Activated CD4-positive, alpha-beta memory T cell treated with anti-CD3 and anti-CD28 coated beads, Interleukin-2, amount 10 ng/mL, durations not matched to agents 7 days and 5 days (primary cell): ENCODE measurements around the gene RBM5. TPM values are rescaled to one million over a fixed set of nuclear protein-coding genes. Genes with fewer than 3 reads are reported as not detected.

ENCODE experiments used
- CTCF ChIA-PET: fragments of 350-600 bp; sonication (Branson Sonifier 250); formaldehyde crosslinking; loops from one replicate; lab custom pipeline; 2021; ENCODE audit warnings: antibody characterized with exemption, inconsistent platforms; lab: Charles Lee
- POLR2A ChIA-PET: fragments of 350-600 bp; sonication (Branson Sonifier 250); formaldehyde crosslinking; loops from one replicate; lab custom pipeline; 2021; ENCODE audit warnings: antibody characterized with exemption; lab: Charles Lee
- DNase-seq: peaks from one replicate; pipeline ENCODE4 v3.0.0-alpha.2; 2020
- H3K27ac Mint-ChIP-seq: one replicate; pipeline ENCODE4 v1.8.0; 2021; ENCODE audit warnings: mild to moderate bottlenecking, mixed read lengths
- H3K27me3 Mint-ChIP-seq: one replicate; pipeline ENCODE4 v1.8.0; 2021; ENCODE audit warnings: mixed read lengths
- H3K36me3 Mint-ChIP-seq: one replicate; pipeline ENCODE4 v1.8.0; 2021; ENCODE audit warnings: low read depth, mixed read lengths
- H3K4me1 Mint-ChIP-seq: one replicate; pipeline ENCODE4 v1.8.0; 2021; ENCODE audit warnings: mixed read lengths
- H3K4me3 Mint-ChIP-seq: one replicate; pipeline ENCODE4 v1.8.0; 2021; ENCODE audit warnings: mild to moderate bottlenecking, mixed read lengths
- H3K9me3 Mint-ChIP-seq: one replicate; pipeline ENCODE4 v1.8.0; 2021; ENCODE audit warnings: mixed read lengths
- total RNA-seq, 2 experiments: library from RNA; stranded (reverse); gene quantifications; one replicate each; pipeline ENCODE4 v1.2.3, GENCODE V29; 2021

The RBM5 gene
- total RNA-seq, 2 experiments from 2014 or later, result 157 to 169 TPM

DNA sequence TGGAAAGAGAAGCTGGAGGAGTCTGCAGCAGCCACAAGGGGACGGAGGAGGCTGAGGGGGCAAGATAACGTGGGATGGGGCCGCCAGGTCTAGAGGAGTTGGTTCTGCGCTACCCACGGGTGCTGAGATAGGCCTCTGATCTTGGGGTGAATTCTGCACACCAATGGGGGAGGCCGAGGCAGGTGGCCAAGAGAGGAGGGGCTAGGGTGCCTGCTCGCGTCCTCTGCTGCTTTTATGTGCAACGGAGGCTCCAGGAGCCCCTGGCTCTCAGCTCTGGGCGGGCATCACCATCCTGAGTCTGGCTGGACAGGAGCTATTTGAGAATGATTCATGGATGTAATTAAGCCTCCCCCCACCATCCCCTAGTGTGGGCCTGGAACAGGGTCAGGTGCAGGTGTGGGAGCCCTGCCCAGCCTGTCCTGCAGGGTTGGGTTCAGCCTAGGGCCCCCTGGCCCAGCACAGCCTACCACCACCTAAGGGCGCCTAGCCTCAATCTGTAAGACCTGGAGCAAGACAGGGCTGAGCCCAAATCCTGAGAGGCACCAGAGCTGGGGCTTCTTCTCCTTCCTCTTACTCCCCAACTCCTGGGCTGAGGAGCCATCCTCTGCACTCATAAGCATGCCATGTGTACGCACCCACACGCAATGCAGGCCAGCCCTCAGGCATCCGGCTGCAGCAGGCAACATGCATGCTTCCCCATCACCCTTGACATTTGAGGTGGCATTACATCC is 34.1 kb downstream of the RBM5 start:
- Mint-ChIP-seq H3K27me3 (no peaks in the 10 kb centered on the region), H3K36me3 (peaks cover 20% of the 10 kb centered on the region), H3K4me3 (no peak overlapping the region), H3K4me1 (no peaks in the 10 kb centered on the region), H3K9me3 (no peaks in the 10 kb centered on the region), H3K27ac (no peak overlapping the region)
- ChIA-PET CTCF (interaction anchor here (1.0 to 1.5 kb wide), 6 partner anchors 9 to 149 kb away, joined by 3 to 4 read pairs (median 3); no protein-coding TSS in a partner anchor), POLR2A (interaction anchor here (0.5 to 2.0 kb wide), 4 partner anchors 11 to 131 kb away, joined by 3 to 6 read pairs (median 3); no protein-coding TSS in a partner anchor)
- no peak for DNase-seq

DNA sequence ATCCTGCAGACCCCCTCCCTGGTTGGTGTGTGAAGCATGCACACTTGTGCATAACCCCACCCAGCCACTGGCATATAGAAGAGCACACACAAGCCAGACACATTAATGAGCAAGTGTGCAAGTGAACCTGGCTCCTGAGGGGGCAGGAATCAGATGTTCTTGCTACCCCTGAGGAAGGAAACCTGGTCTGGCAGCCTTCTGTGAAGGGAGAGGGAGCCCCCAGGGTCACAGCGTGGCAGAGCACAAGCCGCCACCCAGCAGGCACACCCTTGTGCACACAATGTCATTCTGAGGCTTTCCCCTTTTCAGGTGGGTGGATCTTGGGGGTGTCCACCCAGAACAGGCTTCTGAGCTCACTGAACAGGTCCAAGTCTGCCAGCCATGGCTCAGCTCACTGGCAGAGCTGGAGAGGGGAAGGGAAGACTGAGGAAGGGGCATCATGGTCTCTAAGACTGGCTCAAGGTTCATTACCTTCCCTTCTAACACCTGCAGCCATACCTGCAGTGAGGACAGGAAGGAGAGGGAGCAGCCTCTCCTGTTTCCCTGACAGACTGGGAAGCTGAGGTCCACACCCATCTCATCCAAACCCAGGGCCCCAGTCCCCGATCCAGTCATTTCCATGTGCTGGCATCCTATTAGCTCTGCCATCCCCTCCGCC is 34.8 kb downstream of the RBM5 start:
- Mint-ChIP-seq H3K27me3 (no peaks in the 10 kb centered on the region), H3K9me3 (no peaks in the 10 kb centered on the region), H3K27ac (no peak overlapping the region), H3K4me3 (no peak overlapping the region), H3K36me3 (peaks cover 13% of the 10 kb centered on the region), H3K4me1 (no peaks in the 10 kb centered on the region)
- POLR2A ChIA-PET, result interaction anchor here (0.5 to 2.0 kb wide), 3 partner anchors 18 to 132 kb away, joined by 3 to 6 read pairs (median 3); no protein-coding TSS in a partner anchor
- DNase-seq, result no peak
- CTCF ChIA-PET, result interaction anchor here (0.5 to 1.5 kb wide), 4 partner anchors 11 to 102 kb away, joined by 3 to 4 read pairs (median 4); no protein-coding TSS in a partner anchor

DNA sequence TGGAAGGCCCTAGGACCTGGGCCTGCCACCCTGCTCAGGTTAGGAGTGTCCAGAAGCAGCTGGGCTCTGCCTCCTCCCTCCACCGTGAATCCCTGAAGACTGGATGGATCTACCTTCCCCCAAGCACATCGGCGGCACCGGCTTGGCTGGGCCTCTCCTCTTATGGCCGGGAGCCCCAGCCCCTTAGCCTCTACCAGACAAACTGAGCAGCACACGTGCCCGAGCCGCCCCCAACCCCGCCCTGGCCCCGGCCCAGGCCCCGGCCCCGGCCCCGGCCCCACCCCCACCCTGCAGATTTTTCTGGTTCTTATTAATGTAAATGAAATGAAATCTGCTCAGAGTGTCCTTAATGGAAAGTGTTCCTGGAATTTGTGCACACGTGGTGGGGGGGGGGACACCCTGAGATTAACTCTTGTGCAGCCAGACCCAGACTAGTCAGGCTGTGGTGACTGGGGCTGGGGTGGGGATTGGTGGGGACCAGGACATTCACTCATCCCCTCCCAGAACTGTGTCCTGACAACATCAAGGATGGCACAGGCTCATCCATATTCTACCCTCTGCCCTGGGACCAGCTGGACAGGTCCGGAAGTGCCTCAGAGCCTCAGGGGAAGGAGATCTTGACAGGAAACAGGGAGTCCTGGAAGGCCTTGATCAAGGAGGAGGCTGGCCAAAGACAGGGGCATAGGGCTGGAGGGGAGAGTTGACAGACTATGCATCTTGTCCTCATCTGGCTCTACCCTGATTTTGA is 35.5 kb downstream of the RBM5 start:
- Mint-ChIP-seq H3K36me3 (peaks cover 8% of the 10 kb centered on the region), H3K9me3 (no peaks in the 10 kb centered on the region), H3K4me1 (no peaks in the 10 kb centered on the region), H3K27ac (no peak overlapping the region), H3K27me3 (no peaks in the 10 kb centered on the region), H3K4me3 (no peak overlapping the region)
- ChIA-PET CTCF (interaction anchor here (0.5 kb wide), 1 partner anchor 87 kb away, joined by 3 read pairs; no protein-coding TSS in a partner anchor), POLR2A (interaction anchor here (1.2 to 2.0 kb wide), 2 partner anchors 17 to 122 kb away, joined by 3 to 6 read pairs; no protein-coding TSS in a partner anchor)
- no peak for DNase-seq

DNA sequence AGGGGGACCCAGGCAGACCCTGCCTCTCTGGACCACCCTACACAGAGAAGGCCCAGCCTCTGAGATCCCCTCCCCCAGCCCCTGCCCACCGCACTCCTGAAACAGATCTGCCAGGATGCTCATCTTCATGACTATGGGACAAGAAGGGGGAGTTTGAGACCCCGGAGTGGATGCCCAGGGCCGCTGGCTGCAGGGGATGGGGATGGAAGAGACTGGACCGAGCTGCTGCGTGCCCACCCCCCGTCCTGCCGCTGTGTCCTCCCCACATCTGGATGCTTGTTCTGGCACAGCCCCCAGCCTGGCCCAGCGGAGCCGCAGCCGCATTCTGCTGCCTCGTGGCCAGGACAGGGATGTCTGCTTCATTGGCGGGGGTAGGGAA is 36.1 kb downstream of the RBM5 start:
- H3K27me3 Mint-ChIP-seq, result no peaks in the 10 kb centered on the region
- no peak overlapping the region for H3K4me3 Mint-ChIP-seq
- ChIA-PET CTCF (no interaction called here), POLR2A (interaction anchor here (1.2 kb wide), 1 partner anchor 16 kb away, joined by 3 read pairs; no protein-coding TSS in a partner anchor)
- no peak for DNase-seq
- H3K9me3 Mint-ChIP-seq, result no peaks in the 10 kb centered on the region
- no peaks in the 10 kb centered on the region for H3K4me1 Mint-ChIP-seq
- H3K36me3 Mint-ChIP-seq, result peaks cover 7% of the 10 kb centered on the region
- H3K27ac Mint-ChIP-seq, result no peak overlapping the region

DNA sequence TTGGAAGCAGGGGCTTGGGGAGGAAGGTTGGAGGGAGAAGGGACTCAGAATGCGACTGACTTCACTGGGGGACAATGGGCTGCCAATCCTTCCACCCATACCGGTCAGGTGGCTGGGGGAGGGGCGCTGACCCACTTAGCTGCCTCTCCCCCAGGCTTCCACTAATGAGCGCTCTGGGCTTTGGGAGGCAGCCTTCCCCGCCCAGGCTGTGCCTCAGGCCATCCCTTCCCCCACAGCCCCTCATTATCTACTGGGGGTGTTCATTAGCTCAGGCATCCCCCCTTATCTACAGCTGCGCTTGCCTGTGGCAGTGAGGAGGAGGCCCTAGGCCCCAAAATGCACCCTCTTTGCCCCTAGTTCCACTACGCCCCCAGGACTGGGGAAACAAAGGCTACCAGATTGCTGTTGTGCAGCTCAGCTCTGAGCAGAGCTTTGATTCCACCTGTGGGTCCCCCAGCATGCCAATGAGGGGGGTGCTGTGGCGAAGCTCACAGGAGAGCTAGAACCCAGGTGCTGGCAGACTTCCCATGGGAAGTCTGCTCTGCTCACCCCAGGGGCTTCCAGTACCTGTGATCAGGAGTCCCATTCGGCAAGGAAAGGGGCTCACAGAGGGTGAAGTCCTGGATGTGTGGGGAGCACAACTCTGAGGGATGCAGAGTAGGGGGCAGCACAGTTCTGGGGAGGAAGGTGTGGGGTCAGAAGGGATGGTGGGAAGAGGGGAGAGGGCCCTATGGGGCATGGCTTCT is 37.0 kb downstream of the RBM5 start:
- DNase-seq, result no peak
- H3K27ac Mint-ChIP-seq, result no peak overlapping the region
- no peaks in the 10 kb centered on the region for H3K9me3 Mint-ChIP-seq
- no peak overlapping the region for H3K4me3 Mint-ChIP-seq
- H3K36me3 Mint-ChIP-seq, result no peaks in the 10 kb centered on the region
- H3K27me3 Mint-ChIP-seq, result no peaks in the 10 kb centered on the region
- ChIA-PET CTCF (no interaction called here), POLR2A (interaction anchor here (1.0 to 1.2 kb wide), 3 partner anchors 8 to 64 kb away, joined by 3 read pairs; no protein-coding TSS in a partner anchor)
- H3K4me1 Mint-ChIP-seq, result no peaks in the 10 kb centered on the region

DNA sequence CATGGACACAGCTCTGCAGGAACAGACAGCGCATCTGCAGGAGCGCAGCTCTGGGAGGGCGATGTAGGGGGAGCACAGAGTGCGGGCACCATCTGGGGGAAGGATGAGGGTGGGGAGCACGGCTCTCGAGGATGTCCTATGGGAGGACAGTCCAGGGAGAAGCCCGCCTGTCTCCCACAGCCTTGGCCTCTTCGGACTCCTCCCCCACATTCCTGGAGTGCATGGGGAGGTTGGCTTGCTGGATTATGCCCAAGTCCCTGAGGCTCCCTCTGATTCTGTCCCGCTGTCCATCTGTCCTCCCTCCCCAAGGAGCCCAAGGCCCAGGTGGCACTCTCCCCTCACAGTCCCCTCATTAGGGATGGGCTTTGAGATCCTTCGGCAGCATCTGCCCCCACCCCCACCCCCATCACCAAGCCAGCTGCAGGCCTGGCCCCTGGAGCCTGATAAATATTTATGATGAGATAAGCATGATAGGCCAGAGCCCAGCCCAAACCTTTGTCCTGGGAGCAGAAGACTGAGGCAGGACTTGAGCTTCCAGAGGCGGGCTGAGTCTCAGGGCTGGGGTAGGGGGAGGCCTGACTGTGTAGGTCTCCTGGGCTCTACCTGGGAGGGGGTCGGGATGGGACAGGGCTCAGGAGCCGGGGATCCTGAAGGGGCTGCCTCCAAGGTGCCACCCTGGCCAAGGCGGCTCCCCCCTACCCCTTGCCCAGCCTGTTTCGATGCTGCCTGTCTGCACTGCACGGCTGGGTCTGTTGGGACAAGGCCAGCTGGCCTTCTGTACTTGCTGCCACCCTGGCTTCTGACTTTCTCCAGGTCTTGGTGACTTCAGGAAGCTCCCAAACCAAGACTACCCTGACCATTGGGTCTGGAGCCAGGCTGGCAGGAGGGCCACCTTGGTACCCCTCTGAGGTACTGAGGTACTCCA is 37.8 kb downstream of the RBM5 start:
- no peak overlapping the region for H3K27ac Mint-ChIP-seq
- no peaks in the 10 kb centered on the region for H3K36me3 Mint-ChIP-seq
- POLR2A ChIA-PET, result interaction anchor here (0.6 to 1.2 kb wide), 4 partner anchors 9 to 400 kb away, joined by 3 read pairs; no protein-coding TSS in a partner anchor
- H3K9me3 Mint-ChIP-seq, result no peaks in the 10 kb centered on the region
- no peaks in the 10 kb centered on the region for H3K27me3 Mint-ChIP-seq
- H3K4me1 Mint-ChIP-seq, result no peaks in the 10 kb centered on the region
- H3K4me3 Mint-ChIP-seq, result no peak overlapping the region
- CTCF ChIA-PET, result no interaction called here
- DNase-seq, result no peak

DNA sequence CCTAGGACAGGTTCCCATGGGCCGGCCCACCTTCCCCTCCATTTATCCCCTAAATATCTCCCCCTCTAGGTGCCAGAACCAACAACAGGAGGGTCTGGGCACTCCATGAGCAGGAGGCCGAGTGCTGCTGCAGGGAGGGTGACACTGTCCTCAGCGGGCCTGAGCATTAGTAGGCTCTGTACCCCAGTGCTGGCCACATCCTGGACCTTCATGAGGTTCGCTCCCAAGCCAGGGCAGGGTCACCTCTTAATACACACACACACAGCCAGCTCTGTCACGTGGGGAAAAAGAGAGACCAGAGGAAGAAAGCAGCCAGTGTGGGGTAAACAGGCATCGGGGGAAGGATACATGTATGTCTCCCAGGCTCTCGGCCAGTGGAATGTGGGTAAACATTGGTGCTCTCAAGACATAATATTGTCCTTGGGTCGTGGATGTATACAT is 38.6 kb downstream of the RBM5 start:
- ChIA-PET POLR2A (interaction anchor here (1.0 kb wide), 1 partner anchor 13 kb away, joined by 3 read pairs; no protein-coding TSS in a partner anchor), CTCF (no interaction called here)
- Mint-ChIP-seq H3K36me3 (no peaks in the 10 kb centered on the region), H3K4me1 (no peaks in the 10 kb centered on the region), H3K4me3 (no peak overlapping the region), H3K27me3 (no peaks in the 10 kb centered on the region), H3K9me3 (no peaks in the 10 kb centered on the region), H3K27ac (no peak overlapping the region)
- no peak for DNase-seq

DNA sequence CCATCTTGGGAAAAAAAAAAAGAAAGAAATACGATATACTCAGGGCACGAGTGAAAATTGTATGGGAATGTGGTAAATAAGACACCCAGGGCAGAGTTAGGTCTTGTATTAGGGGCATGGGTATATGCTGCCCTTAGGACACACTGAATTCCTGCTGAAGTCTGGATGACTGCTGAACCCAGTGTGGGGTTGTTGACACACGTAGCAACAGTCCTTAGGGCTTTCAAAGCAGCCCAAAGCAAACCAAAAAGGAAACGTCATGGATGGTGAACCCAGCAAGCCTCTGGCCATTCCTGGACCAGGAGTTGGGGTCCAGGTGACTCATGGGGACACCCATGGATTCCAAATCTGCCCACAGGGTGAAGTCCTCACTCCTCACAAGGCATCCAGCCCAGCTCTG is 39.3 kb downstream of the RBM5 start:
- Mint-ChIP-seq H3K36me3 (no peaks in the 10 kb centered on the region), H3K9me3 (no peaks in the 10 kb centered on the region), H3K4me1 (no peaks in the 10 kb centered on the region), H3K4me3 (no peak overlapping the region), H3K27me3 (no peaks in the 10 kb centered on the region), H3K27ac (no peak overlapping the region)
- ChIA-PET CTCF (no interaction called here), POLR2A (no interaction called here)
- no peak for DNase-seq

DNA sequence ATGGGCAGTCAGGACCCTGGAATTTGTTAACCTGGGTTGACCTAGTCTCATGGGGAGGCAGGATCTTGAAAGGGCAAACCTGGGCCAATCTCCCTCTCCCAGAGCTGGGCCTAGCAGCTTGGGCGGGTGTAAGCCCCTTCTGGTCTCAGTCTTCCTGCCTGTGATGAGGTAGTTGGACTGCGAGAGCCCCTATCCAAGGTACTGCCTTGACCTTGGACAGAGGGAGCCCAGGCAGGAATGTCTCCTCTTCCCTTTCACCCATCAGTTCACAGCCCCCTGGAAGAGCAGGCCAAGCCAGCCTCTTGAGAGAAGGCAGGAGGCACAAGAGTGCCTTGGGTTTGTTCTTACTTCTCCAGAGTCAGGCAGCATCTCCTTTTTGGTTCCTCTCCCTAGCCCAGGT is 41.7 kb downstream of the RBM5 start:
- H3K36me3 Mint-ChIP-seq, result no peaks in the 10 kb centered on the region
- DNase-seq, result no peak
- no peak overlapping the region for H3K27ac Mint-ChIP-seq
- CTCF ChIA-PET, result no interaction called here
- no peaks in the 10 kb centered on the region for H3K27me3 Mint-ChIP-seq
- no peak overlapping the region for H3K4me3 Mint-ChIP-seq
- H3K9me3 Mint-ChIP-seq, result no peaks in the 10 kb centered on the region
- H3K4me1 Mint-ChIP-seq, result no peaks in the 10 kb centered on the region
- POLR2A ChIA-PET, result no interaction called here

DNA sequence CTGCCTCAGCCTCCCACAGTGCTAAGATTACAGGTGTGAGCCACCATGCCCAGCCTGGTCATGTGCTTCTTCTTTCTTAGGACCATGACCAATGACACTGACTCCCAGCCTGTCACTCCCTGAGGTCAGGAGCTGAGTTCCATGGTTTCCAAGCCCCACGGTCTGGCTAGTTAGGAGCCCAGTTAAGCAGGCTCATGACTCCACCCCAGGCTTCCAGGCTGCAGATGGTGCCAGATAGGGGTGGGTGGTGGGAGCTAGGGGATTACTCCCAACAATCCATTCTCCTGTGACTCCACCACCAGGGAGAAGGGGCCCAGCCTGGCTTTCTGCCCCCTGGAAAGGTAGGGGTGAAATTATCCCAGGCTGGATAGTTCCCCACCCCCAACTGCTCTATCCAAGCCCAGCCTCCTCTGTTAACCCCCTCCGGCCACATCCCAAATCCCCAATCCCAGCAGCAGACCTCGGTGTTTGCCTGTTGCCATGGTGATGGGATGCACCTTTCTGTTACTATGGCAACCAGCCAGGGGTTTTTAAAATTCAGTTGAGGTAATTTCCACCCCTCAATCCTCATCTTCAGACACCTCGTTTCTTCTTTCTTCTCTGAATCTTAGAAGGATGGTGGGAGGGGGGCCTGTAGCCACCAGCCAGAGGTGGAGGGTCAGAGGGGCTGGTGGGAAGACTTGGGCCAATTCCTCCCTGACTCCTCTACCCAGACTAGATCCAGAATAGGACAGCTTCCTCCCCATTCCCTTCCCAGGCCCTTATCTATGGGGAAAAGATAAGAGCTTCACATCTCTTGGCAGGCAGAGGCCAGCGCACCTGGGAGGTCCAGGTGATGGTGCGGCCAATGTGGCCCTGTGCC is 43.9 kb downstream of the RBM5 start:
- DNase-seq, result no peak
- Mint-ChIP-seq H3K36me3 (no peaks in the 10 kb centered on the region), H3K4me1 (no peaks in the 10 kb centered on the region), H3K27ac (no peak overlapping the region), H3K9me3 (no peaks in the 10 kb centered on the region), H3K4me3 (no peak overlapping the region), H3K27me3 (no peaks in the 10 kb centered on the region)
- CTCF ChIA-PET, result no interaction called here
- POLR2A ChIA-PET, result interaction anchor here (0.6 to 1.5 kb wide), 2 partner anchors 15 to 26 kb away, joined by 3 to 4 read pairs; no protein-coding TSS in a partner anchor

DNA sequence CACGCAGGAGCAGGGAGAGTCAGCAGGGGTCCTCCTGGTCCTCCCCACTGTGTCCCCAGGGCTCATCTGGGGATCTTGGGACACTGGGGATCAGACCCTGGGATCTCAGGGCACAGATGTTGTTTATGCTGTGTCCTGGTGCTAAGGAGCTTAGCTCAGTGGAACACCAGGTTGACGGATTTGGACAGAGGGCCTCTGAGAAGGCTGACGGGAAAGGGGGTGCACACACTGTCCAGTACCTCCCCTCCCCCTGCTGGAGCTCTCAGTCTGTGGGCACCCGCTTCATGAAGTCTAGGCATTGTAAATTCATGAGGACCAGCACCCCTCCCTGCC is 44.5 kb downstream of the RBM5 start:
- Mint-ChIP-seq H3K27ac (no peak overlapping the region), H3K27me3 (no peaks in the 10 kb centered on the region), H3K36me3 (no peaks in the 10 kb centered on the region), H3K9me3 (no peaks in the 10 kb centered on the region), H3K4me1 (peaks cover 2% of the 10 kb centered on the region), H3K4me3 (no peak overlapping the region)
- ChIA-PET POLR2A (interaction anchor here (0.6 to 1.5 kb wide), 3 partner anchors 11 to 25 kb away, joined by 3 to 4 read pairs (median 3); no protein-coding TSS in a partner anchor), CTCF (no interaction called here)
- DNase-seq, result no peak
